T-helper 2 cell treated with Interferon-gamma antibody and Interleukin-4, amounts not matched to agents 5 μg/mL and 100 μg/mL, for 36 hours (primary cell): Measurements from ENCODE around the gene SEMA3F.

Experiments
- DNase-seq: peaks from one replicate; pipeline ENCODE4 v3.0.0; 2021; ENCODE audit warnings: low spot score
- H3K27ac Mint-ChIP-seq: one replicate; pipeline ENCODE4 v1.8.0; 2021; ENCODE audit warnings: mild to moderate bottlenecking, mixed read lengths
- H3K27me3 Mint-ChIP-seq: one replicate; pipeline ENCODE4 v1.8.0; 2021; ENCODE audit warnings: low read depth, mixed read lengths
- H3K36me3 Mint-ChIP-seq: one replicate; pipeline ENCODE4 v1.8.0; 2021; ENCODE audit warnings: low read depth, mixed read lengths
- H3K4me1 Mint-ChIP-seq: one replicate; pipeline ENCODE4 v1.8.0; 2021; ENCODE audit warnings: low read depth, mixed read lengths
- H3K4me3 Mint-ChIP-seq: one replicate; pipeline ENCODE4 v1.8.0; 2022; ENCODE audit warnings: mild to moderate bottlenecking, moderate library complexity, mixed read lengths
- H3K9me3 Mint-ChIP-seq: one replicate; pipeline ENCODE4 v1.8.0; 2021; ENCODE audit warnings: mixed read lengths

SEMA3F gene

DNA sequence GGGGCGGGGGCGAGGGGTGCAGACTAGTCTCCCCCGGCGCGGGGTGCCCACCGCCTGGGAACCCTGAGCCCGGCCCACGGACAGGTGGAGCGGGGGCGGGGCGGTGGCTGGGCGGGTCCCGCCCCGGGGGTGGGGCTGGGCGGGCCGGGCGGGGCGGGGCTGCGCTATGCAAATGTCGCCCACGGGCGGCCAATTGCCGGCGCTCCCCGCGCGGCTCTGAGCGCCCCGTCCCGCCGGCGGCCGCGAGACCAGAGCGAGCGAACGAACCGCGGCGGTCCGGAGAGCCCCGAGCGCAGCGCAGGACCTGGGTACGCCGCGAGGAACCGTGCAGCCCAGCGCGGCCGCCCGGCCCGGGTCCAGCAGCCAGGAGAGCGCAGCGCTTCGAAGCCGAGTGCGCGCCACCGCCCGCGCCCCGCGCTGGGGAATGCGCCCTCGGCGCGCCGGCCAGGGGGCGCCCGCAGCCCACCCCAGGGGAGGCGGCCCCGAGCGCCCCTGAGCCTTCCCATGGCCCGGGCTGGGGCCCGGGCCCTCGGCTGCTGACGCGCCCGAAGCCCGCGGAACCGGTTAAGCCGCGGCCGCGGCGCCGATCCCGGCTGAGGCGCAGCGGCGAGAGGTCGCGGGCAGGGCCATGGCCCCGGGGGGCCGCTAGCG, at the start of gene SEMA3F:
TSS of gene SEMA3F (plus strand) at position 485 of the 651 bp plus-strand sequence. CDS start 4,299 bp downstream, outside the sequence.
- no peaks in the 10 kb centered on the region for H3K9me3 Mint-ChIP-seq
- peak within 1 kb of the TSS; percentile 74 for H3K4me3 Mint-ChIP-seq
- H3K36me3 Mint-ChIP-seq, result no peaks in the 10 kb centered on the region
- DNase-seq, result peak; percentile 70
- H3K27me3 Mint-ChIP-seq, result peaks cover 35% of the 10 kb centered on the region
- peaks cover 5% of the 10 kb centered on the region for H3K4me1 Mint-ChIP-seq
- H3K27ac Mint-ChIP-seq, result no peak within 1 kb of the TSS

DNA sequence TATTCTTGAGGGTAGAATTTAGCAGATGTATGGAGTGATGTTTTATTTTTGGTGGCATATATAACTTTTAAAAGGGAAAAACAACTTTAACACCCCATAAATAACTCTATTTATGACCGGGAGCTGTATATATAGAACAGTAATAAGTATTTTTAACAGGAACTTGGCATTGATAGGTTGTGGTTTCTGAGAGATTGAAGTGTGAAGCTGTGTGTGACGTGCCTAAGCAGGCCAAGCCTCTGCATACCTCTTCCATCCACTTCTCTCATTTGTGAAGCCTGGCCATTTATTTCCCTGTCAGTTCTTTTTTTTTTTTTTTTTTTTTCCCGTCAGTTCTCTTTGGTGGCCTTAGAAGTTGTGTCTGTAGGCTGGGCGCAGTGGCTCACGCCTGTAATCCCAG, 43.4 kb upstream of the SEMA3F start:
- H3K4me1 Mint-ChIP-seq, result no peaks in the 10 kb centered on the region
- H3K9me3 Mint-ChIP-seq, result no peaks in the 10 kb centered on the region
- no peak overlapping the region for H3K27ac Mint-ChIP-seq
- no peak for DNase-seq
- H3K4me3 Mint-ChIP-seq, result no peak overlapping the region
- no peaks in the 10 kb centered on the region for H3K27me3 Mint-ChIP-seq
- peaks cover 74% of the 10 kb centered on the region for H3K36me3 Mint-ChIP-seq

DNA sequence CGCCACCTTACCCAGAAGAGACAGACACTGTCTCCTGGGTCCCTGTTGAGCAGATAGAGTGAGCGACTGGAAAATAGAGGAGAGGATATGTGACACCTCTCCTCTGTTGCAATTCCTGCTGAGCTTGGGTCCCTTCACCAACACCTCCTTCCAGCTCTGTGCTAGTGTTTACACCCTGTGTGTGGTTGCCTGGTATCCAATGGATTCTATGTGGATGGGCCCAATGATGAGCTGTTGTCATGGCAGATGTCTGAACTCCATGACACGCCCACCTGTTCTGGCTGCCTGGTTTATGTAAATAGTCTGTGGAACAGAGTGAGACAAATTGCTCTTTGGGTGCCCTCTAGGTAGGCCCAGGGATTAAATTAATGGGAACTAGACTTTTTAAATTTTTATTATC, 42.7 kb upstream of the SEMA3F start:
- Mint-ChIP-seq H3K4me3 (no peak overlapping the region), H3K27me3 (no peaks in the 10 kb centered on the region), H3K4me1 (no peaks in the 10 kb centered on the region), H3K27ac (no peak overlapping the region), H3K9me3 (no peaks in the 10 kb centered on the region), H3K36me3 (peaks cover 72% of the 10 kb centered on the region)
- DNase-seq, result no peak

DNA sequence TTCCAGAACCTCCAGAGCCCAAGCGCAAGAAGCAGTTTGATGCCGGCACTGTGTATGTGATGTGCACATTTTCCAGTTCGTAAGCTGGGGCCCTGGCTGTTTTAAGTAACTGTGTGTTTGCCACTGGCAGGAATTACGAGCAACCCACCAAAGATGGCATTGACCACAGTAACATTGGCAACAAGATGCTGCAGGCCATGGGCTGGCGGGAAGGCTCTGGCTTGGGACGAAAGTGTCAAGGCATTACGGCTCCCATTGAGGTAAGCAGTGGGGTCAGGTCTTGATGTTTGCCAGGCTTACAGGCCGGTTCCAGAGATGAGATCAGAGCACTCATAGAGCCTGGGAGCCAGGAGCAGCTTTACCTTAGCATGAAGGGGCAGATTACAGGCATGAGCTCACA, 38.0 kb upstream of the SEMA3F start:
- Mint-ChIP-seq H3K9me3 (no peaks in the 10 kb centered on the region), H3K27ac (no peak overlapping the region), H3K4me1 (no peaks in the 10 kb centered on the region), H3K27me3 (no peaks in the 10 kb centered on the region), H3K4me3 (no peak overlapping the region), H3K36me3 (peaks cover 55% of the 10 kb centered on the region)
- no peak for DNase-seq

DNA sequence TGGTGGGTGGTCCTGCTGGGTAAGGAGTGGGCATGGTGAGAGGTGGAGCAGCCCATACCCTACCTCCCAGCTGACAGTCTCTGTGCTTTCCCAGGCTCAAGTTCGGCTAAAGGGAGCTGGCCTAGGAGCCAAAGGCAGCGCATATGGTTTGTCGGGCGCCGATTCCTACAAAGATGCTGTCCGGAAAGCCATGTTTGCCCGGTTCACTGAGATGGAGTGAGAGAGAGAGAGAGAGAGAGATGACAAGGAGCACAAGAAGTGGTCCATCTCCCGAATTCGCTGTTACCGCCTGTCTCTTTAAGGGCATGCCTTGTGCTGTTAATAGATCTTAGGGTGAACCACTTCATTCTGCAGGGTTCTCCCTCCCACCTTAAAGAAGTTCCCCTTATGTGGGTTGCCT, 36.9 kb upstream of the SEMA3F start:
- H3K27me3 Mint-ChIP-seq, result no peaks in the 10 kb centered on the region
- DNase-seq, result no peak
- no peak overlapping the region for H3K4me3 Mint-ChIP-seq
- H3K9me3 Mint-ChIP-seq, result no peaks in the 10 kb centered on the region
- no peak overlapping the region for H3K27ac Mint-ChIP-seq
- H3K4me1 Mint-ChIP-seq, result no peaks in the 10 kb centered on the region
- H3K36me3 Mint-ChIP-seq, result peaks cover 53% of the 10 kb centered on the region

DNA sequence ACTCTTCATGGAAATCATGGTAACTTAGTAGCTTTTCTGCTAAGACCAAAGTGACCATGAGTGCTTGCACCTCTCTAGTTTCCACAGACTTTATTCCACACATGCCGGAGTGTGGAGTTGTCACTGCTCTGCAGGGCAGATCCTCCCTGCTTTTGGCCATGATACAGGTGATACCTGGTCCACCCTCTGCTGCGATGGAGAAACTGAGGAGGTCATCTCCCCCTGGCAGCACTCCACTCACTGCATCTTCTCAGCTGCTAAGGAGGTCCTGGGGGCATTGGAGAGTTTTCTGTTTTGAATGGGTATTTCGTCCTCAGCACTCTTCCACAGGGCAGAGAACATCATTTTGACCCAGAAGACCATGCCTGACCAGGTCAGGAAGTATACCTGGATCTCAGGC, 35.3 kb upstream of the SEMA3F start:
- no peak for DNase-seq
- no peak overlapping the region for H3K27ac Mint-ChIP-seq
- H3K4me1 Mint-ChIP-seq, result no peaks in the 10 kb centered on the region
- H3K36me3 Mint-ChIP-seq, result peaks cover 40% of the 10 kb centered on the region
- H3K27me3 Mint-ChIP-seq, result no peaks in the 10 kb centered on the region
- no peaks in the 10 kb centered on the region for H3K9me3 Mint-ChIP-seq
- H3K4me3 Mint-ChIP-seq, result no peak overlapping the region

DNA sequence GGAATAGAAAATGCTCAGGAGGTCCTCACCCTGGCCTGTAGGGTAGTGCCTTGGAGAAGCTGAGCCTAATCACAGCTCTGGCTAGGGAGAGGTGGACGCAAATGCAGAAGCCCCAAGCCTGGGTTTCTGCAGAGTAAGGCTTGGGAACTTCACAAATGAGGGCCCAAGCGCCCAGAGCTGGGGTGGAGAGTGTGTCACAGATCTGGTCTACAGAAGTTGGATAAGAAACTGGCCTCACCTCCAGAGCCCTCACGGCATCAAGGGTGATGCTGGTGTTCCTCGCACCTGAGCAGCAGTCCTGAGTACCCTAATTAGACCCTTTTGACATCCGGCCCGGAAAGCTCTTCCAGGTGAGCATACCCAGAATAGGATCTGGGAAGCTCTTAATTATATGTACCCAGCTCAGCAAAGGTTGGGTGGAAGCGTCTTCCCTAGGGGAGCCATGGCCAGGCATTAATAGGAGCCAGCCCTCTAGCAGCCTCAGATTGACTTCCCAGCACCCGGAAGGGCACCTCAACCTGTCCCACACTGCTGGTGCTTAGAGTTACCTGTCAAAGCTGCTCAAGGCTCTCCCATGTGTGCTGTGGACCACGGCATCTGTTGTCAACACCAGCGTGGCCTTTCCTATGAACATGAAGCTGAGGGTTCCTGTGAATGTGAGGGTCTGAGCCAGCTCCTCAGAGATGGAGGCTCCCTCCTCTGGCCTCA, 34.6 kb upstream of the SEMA3F start:
- Mint-ChIP-seq H3K27me3 (no peaks in the 10 kb centered on the region), H3K27ac (no peak overlapping the region), H3K36me3 (peaks cover 36% of the 10 kb centered on the region), H3K4me3 (no peak overlapping the region), H3K9me3 (no peaks in the 10 kb centered on the region), H3K4me1 (no peaks in the 10 kb centered on the region)
- no peak for DNase-seq

DNA sequence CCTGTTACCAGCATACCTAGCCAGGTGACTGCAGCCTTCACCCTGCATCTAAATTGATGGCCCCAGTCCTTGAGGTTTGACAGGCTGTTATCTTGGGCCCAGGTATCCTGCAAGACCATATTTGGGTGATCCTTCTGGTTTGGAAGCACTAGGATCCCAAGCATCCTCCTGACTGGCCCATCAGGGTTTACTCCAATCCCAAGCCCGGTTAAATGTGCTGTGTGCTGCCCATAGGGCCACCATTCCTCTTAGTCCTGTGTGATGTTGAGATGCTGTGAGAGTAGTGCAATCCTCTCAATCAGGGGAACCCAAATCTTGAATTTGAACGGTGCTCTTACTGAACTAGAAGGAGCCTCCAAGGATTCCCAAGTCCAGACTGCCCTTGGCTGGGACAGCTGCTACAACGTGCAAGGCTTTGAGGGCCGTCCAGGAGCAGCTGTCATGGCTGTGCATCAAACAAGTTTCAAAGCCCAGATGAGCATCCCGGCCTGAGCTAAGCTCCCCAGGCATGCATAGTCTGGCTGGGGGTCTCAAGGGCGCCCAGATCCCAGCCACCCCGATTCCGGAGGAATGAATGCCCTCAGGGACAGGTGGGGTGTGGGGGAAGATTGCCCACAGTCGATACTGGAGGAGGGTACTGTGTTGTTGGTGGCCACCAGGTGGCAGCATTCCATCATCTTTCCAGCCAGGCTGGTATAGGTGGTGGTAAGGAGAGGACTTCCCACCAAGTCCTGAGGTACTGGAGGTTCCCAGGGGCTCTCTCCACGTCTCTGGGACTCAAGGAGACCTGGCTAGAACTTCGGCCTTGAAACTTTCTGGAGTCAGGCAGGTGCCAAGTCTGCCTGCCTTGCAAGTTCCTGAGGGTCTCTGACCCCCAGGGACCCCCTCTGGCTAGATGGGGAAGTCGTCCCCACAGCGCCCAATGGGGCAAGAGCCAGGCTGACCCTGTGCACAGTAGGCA, 33.8 kb upstream of the SEMA3F start:
- DNase-seq, result peak; percentile 45
- peaks cover 28% of the 10 kb centered on the region for H3K36me3 Mint-ChIP-seq
- H3K27ac Mint-ChIP-seq, result no peak overlapping the region
- no peaks in the 10 kb centered on the region for H3K4me1 Mint-ChIP-seq
- no peaks in the 10 kb centered on the region for H3K27me3 Mint-ChIP-seq
- H3K9me3 Mint-ChIP-seq, result no peaks in the 10 kb centered on the region
- no peak overlapping the region for H3K4me3 Mint-ChIP-seq

DNA sequence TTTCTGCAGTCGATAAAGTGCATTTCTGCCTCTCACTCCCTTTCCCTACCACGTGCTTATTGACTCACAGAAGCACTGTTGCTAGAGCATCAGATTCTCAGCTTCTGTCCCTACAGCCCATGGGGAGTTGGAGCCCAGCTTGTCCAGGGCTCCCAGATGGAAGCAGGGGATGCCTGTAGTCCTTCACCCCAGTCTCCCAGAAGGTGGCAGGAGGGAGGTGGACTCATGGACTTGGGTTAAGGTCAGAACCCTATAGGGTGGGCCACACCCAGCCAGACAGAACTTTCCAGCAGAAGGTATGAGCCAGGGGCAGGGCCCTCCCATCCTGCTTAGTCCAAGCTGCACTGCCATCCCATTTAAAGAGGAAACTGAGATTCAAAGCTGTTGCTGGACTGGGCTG, 33.1 kb upstream of the SEMA3F start:
- H3K27ac Mint-ChIP-seq, result no peak overlapping the region
- no peaks in the 10 kb centered on the region for H3K9me3 Mint-ChIP-seq
- no peak overlapping the region for H3K4me3 Mint-ChIP-seq
- no peaks in the 10 kb centered on the region for H3K4me1 Mint-ChIP-seq
- peaks cover 21% of the 10 kb centered on the region for H3K36me3 Mint-ChIP-seq
- H3K27me3 Mint-ChIP-seq, result no peaks in the 10 kb centered on the region
- DNase-seq, result no peak

DNA sequence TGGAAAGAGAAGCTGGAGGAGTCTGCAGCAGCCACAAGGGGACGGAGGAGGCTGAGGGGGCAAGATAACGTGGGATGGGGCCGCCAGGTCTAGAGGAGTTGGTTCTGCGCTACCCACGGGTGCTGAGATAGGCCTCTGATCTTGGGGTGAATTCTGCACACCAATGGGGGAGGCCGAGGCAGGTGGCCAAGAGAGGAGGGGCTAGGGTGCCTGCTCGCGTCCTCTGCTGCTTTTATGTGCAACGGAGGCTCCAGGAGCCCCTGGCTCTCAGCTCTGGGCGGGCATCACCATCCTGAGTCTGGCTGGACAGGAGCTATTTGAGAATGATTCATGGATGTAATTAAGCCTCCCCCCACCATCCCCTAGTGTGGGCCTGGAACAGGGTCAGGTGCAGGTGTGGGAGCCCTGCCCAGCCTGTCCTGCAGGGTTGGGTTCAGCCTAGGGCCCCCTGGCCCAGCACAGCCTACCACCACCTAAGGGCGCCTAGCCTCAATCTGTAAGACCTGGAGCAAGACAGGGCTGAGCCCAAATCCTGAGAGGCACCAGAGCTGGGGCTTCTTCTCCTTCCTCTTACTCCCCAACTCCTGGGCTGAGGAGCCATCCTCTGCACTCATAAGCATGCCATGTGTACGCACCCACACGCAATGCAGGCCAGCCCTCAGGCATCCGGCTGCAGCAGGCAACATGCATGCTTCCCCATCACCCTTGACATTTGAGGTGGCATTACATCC, 32.3 kb upstream of the SEMA3F start:
- Mint-ChIP-seq H3K4me3 (no peak overlapping the region), H3K4me1 (no peaks in the 10 kb centered on the region), H3K9me3 (no peaks in the 10 kb centered on the region), H3K27ac (no peak overlapping the region), H3K36me3 (peaks cover 17% of the 10 kb centered on the region), H3K27me3 (no peaks in the 10 kb centered on the region)
- no peak for DNase-seq

DNA sequence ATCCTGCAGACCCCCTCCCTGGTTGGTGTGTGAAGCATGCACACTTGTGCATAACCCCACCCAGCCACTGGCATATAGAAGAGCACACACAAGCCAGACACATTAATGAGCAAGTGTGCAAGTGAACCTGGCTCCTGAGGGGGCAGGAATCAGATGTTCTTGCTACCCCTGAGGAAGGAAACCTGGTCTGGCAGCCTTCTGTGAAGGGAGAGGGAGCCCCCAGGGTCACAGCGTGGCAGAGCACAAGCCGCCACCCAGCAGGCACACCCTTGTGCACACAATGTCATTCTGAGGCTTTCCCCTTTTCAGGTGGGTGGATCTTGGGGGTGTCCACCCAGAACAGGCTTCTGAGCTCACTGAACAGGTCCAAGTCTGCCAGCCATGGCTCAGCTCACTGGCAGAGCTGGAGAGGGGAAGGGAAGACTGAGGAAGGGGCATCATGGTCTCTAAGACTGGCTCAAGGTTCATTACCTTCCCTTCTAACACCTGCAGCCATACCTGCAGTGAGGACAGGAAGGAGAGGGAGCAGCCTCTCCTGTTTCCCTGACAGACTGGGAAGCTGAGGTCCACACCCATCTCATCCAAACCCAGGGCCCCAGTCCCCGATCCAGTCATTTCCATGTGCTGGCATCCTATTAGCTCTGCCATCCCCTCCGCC, 31.6 kb upstream of the SEMA3F start:
- Mint-ChIP-seq H3K4me3 (no peak overlapping the region), H3K4me1 (no peaks in the 10 kb centered on the region), H3K27me3 (no peaks in the 10 kb centered on the region), H3K36me3 (peaks cover 10% of the 10 kb centered on the region), H3K9me3 (no peaks in the 10 kb centered on the region), H3K27ac (no peak overlapping the region)
- no peak for DNase-seq

DNA sequence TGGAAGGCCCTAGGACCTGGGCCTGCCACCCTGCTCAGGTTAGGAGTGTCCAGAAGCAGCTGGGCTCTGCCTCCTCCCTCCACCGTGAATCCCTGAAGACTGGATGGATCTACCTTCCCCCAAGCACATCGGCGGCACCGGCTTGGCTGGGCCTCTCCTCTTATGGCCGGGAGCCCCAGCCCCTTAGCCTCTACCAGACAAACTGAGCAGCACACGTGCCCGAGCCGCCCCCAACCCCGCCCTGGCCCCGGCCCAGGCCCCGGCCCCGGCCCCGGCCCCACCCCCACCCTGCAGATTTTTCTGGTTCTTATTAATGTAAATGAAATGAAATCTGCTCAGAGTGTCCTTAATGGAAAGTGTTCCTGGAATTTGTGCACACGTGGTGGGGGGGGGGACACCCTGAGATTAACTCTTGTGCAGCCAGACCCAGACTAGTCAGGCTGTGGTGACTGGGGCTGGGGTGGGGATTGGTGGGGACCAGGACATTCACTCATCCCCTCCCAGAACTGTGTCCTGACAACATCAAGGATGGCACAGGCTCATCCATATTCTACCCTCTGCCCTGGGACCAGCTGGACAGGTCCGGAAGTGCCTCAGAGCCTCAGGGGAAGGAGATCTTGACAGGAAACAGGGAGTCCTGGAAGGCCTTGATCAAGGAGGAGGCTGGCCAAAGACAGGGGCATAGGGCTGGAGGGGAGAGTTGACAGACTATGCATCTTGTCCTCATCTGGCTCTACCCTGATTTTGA, 30.9 kb upstream of the SEMA3F start:
- Mint-ChIP-seq H3K9me3 (no peaks in the 10 kb centered on the region), H3K4me3 (no peak overlapping the region), H3K36me3 (peaks cover 6% of the 10 kb centered on the region), H3K4me1 (no peaks in the 10 kb centered on the region), H3K27ac (no peak overlapping the region), H3K27me3 (no peaks in the 10 kb centered on the region)
- no peak for DNase-seq

DNA sequence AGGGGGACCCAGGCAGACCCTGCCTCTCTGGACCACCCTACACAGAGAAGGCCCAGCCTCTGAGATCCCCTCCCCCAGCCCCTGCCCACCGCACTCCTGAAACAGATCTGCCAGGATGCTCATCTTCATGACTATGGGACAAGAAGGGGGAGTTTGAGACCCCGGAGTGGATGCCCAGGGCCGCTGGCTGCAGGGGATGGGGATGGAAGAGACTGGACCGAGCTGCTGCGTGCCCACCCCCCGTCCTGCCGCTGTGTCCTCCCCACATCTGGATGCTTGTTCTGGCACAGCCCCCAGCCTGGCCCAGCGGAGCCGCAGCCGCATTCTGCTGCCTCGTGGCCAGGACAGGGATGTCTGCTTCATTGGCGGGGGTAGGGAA, 30.3 kb upstream of the SEMA3F start:
- DNase-seq, result no peak
- H3K36me3 Mint-ChIP-seq, result peaks cover 4% of the 10 kb centered on the region
- H3K27me3 Mint-ChIP-seq, result no peaks in the 10 kb centered on the region
- no peaks in the 10 kb centered on the region for H3K4me1 Mint-ChIP-seq
- H3K9me3 Mint-ChIP-seq, result no peaks in the 10 kb centered on the region
- H3K4me3 Mint-ChIP-seq, result no peak overlapping the region
- no peak overlapping the region for H3K27ac Mint-ChIP-seq
